NCI-H446 (cell line): ENCODE measurements around the gene NELFCD.
"Not testable (repeated sequence)": the region's sequence is repeated elsewhere in the genome, so short reads cannot be mapped to it uniquely, and the experiment has no call there.

Experiments used
- DNase-seq, 2 experiments: peaks; one replicate each; lab custom pipeline; 2025; lab: John Stamatoyannopoulos, UW

NELFCD gene

DNA sequence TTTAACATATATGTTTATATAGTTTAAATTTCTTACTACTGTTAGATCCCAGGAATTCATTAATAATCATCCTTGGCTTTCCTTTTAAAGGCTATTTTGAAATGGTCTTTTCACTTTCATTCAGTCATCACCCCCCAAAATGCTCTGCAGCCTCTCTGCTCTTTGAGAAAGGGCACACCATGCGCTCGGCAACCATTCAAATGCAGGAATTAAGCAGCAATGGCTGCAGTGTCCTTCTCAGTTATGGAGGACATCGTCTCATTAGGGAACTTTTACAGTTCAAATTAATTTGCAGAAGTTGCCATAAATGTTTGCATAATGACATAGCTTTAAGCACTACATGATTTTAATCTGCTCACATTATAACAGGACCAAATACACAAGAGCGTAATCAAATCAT is 44.5 kb downstream of the NELFCD start:
- no peak for DNase-seq

DNA sequence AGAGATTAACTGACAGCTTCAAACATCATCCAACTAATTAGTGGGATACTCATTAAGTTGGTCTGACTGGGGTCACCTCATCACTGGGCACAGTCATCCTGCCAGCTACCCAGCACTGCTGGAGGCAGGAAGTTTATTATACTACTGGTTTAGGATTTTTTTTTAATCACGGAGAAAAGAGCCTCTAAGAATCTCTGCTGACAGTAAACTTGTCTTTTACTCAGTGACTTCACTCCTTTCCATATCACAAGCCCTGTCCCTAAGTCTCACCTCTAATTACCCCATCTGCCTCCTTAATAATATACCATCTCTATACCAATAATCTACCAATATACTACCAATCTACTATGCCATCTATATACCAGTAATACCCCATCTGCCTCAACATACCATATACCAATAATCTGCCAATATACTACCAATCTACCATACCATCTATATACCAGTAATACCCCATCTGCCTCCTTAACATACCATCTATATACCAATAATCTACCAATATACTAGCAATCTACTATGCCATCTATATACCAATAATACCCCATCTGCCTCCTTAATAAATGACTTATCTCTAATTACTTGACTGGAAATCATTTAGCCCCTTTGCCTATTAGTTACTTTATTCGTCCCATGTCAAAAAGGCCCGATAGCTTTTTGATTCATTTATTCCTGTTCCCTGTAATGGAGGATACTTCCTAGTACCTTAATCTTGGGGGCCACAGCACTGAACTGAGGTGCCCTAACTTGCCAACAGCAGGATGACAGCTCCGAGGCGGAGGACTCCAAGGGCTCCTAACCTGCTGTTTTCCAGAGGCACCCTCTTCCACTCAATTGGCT is 46.1 kb downstream of the NELFCD start:
- DNase-seq: no peak

- DNase-seq: no peak
Measured at GRCh38 chr20:59027741-59028320, 46.8 kb downstream of the NELFCD start.

- no peak for DNase-seq
Measured at GRCh38 chr20:59028812-59029211, 47.8 kb downstream of the NELFCD start.

DNA sequence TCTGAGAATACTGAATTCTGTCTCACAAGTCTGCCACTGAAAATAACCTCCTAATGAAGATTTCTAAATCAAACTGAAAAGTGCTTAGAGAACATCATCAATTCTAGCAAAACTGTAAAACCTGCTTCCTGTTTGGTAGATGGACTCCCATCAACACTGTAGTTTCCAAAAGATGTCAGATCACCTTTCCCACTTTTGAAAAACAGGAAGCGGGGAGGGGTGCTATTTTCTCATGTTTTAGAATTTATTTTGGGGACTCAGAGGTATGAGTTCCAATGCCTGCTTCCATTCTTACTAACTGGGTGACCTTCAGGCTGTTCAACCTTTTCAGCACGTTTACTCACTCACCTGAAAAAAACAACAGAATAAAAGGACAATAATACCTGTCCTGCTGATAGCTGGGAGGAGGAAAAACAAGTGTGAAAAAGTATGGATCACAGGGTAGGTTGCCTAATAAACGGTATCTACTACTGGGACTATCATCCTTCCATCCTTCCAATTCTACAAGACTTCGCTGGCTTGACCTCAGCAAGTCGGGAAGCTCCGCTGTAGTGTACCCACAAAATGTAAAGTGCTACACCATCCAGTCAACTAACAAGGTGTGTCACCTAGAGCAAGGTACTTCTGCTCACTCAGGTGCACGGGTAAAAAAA is 50.0 kb downstream of the NELFCD start:
- DNase-seq: no peak

DNA sequence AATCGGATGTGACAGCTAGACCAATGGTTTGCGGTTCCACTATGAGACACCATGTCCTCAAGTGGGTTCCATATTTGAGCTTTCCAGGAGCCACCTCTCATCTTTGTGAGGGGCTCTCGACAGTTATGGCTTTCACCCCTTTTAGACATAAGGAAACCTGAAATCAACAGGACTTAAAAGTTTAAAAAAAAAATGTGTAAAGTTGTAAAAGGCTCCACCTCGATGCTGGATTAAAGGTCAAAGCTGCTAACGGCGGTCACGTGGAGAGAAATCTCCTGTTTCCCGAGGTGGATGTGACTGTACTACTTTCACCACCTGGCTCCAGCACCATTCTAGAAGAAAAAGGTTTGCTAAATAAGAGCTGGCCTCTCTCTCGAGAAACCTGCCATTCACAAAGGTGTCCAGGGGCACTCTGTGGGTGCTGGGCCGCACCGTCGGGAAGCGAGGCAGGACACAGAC is 50.5 kb downstream of the NELFCD start:
- peak in 1 of 2 experiments; percentile 45 for DNase-seq

DNA sequence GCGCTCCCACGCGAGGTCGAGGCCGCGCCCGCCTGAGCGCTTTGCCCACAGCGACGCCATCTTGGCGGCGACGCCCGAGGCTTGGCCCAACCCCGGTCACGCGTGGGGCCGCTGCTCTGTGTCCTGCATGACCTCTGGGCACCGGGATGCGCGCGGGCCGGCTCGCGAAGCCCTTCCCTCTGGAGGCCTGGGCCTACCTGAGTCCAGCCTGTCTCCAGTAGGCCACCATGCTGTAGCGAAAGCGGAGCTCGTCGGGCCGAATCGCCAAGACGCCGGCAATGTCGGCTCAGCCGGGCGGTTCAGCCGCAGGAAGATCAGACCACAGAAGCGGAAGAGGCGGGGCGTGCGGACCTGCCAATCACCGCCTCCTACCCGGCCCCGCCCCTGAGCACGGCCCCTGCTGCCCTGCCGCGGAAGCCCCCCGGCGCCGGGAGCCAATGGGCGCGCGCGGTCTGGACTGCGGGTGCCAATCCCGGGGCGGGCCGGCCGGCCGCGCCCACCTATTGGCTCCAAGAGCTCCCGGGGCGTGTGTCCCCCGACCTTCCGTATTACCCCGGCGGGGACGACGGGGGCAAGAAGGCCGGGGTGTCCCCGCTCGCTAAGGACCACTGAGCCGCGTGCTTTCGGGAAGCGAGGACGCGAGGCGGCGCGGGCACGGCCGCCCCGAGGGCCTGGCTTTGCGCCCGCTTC is 51.1 kb downstream of the NELFCD start, which contains the start of gene ATP5F1E:
ATP5F1E (minus strand) TSS at position 313 of the 690 bp plus-strand sequence; CDS start at position 229, 84 bp downstream.
- DNase-seq: peak; percentile 89 to 96

- DNase-seq: peak in 1 of 2 experiments; percentile 58
Measured at GRCh38 chr20:59032713-59033059, 51.6 kb downstream of the NELFCD start.

DNA sequence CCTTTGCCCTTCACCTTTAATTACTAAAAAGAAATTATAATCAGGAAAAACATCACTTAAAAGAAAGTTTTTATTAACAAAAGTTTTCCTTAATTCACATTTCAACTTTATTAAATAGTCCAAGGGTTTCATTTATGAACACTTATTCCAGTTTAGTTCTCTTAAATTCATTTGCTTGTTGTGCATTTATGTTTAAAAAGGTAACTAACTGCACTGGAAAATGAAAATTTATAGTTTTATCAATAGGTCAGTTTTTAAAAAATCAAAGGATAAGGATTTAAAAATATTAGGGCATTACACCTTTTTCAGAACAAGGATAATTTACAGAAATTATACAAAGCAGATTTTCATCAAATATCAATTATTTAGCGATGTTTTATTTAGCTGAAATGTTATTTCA is 52.0 kb downstream of the NELFCD start:
- no peak for DNase-seq

DNA sequence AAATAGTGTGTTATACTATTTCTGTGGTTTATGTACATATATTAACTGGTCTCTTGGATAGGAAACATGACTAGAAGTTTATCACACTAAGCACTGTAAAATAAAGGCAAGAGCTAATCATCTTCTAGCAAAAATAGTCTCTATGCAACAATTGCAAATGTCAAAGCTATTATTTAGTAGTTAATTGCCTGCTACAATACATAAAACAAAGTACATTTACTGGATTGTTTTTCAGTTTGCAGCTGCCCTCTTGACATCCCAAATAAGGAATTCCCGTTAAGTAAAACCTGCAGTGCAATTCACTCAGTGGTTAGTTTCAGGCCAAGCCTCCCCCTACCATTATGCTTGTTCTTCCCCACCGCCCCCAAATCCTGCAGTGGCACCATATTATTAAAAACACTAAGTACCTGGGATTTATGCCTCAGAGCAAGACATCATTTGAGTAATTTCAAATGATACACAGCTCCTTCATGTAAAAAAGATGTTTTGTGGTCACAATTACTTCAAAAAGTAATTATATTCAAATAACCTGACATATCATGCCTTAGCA is 52.6 kb downstream of the NELFCD start:
- no peak for DNase-seq

DNA sequence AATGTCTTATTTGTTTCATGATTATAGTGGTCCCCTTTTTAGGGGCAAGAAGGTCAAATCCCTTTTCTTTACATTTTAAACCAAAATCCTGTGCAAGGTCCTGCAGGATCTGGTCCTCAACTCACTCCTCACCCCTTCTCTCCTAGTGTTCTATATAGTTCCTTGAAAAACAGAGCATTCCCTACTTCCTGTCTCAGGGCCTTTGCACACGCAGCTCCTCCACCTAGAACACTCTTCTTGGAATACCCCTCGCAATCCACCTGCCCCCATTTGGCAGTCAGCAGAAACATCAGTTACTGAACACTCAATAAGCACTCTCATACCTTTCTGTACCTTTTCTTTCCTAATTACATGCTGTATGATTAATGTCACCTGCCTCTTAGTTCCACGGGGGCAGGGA is 54.3 kb downstream of the NELFCD start:
- no peak for DNase-seq

DNA sequence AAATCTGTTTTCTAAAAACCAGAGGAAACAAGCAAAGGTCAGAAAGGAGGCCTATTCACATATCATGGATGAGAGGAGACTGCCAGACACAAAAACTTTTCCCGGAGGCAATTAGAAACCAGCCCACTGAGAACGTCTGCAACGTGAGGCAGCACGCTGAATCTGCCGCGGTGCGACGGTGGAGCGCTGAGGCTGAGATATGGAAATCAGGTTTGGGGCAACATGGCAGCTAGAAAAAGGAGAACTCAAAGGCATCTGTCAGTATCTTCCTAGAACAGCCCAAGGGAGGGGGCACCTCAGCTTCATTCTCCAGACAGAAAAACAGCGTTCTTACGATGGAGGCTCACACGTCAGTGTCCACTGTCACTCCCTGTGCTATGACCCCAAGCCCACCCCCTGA is 56.3 kb downstream of the NELFCD start:
- no peak for DNase-seq

DNA sequence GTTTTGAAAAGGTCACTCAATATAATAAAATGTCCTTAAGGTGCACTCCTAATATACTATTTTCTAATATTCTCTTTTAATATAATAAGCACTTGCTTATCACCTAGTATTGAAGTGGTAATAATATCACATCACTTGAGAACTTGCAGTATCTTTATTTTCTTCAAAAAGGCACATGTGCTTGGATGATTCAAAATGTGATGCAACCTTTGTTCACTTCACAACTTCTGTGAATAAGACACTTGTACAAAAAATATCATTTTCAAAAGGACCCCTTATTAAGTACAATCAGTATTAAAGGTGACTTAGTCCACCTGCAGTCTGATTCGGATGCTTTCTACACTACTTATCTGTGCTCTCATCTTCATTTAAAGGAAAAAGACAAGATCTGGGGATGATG is 58.2 kb downstream of the NELFCD start:
- DNase-seq: no peak

DNA sequence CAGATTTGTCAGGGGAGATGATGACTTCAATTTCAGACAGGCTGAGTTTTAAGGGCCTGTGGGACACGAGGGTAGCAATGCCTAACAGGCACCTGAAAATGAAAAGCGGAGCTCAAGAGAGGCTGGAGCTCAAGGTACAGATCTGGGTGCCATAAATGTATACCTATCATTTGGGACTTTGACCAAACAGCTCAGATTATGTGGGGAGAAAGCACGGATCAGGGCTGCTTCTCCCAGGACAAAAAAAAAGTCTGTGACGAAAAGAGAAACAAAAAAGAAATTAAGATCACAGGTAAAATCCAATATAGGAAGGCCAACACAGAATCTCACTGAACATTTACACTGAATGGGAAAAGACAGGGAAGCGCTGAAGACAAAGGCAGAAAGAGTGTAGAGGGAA is 59.6 kb downstream of the NELFCD start:
- no peak for DNase-seq

GRCh38 chr20:59041487-59041886 is 60.4 kb downstream of the NELFCD start:
- DNase-seq: not testable (repeated sequence)

GRCh38 chr20:59042151-59042795 is 61.2 kb downstream of the NELFCD start, which contains the start of gene PRELID3B:
TSS of gene PRELID3B (minus strand) at chr20:59042786. CDS start at chr20:59042730, 56 bp downstream.
- no peak for DNase-seq

- DNase-seq: peak; percentile 80 to 95
Measured at GRCh38 chr20:59042796-59043631, 62.0 kb downstream of the NELFCD start.

- DNase-seq: no peak
Measured at GRCh38 chr20:59043698-59044097, 62.6 kb downstream of the NELFCD start.

GRCh38 chr20:59044295-59044694 is 63.2 kb downstream of the NELFCD start:
- DNase-seq: no peak
